ENCODE measurements around the gene AFDN.

DNA sequence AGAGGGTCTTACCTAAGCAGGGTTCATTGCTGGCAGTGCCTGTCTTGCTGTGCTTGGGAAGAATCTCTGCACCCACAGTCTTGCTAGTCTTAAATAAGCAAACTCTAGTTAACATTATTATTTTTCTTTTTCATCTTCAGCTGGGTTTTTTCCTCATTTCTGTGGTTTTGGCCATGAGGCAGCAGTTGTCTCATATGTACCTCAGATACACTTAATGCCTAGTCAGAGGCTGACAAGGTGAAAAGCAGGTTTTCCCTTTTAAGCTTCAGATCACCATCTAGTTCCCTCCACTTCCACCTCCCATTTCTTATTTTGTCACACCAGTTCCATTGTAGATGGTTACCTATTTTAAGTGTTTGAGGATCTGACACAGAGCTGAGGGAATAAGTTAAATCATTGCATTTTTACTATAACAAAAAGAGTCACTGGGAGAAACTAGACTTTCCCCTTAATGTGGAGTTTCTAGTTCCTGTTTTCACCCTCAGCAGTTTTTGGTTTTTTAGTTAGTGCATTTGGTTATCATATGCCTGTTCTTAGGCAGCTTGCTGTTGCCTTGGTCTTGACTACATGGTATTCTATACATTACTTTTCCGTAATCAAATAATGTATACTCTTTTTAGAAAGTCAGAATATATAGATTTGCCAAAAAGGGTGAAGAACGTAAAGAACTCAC is 46.0 kb downstream of the AFDN start:
- TF ChIP-seq, protein P1, sequence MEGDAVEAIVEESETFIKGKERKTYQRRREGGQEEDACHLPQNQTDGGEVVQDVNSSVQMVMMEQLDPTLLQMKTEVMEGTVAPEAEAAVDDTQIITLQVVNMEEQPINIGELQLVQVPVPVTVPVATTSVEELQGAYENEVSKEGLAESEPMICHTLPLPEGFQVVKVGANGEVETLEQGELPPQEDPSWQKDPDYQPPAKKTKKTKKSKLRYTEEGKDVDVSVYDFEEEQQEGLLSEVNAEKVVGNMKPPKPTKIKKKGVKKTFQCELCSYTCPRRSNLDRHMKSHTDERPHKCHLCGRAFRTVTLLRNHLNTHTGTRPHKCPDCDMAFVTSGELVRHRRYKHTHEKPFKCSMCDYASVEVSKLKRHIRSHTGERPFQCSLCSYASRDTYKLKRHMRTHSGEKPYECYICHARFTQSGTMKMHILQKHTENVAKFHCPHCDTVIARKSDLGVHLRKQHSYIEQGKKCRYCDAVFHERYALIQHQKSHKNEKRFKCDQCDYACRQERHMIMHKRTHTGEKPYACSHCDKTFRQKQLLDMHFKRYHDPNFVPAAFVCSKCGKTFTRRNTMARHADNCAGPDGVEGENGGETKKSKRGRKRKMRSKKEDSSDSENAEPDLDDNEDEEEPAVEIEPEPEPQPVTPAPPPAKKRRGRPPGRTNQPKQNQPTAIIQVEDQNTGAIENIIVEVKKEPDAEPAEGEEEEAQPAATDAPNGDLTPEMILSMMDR (IDR thresholded peaks at IDR 0.05; ENCODE audit: insufficient read depth, low read length, poor library complexity, severe bottlenecking): no peak
- TF ChIP-seq EZH2phosphoT487 (conservative IDR thresholded peaks at IDR 0.05; ENCODE audit: low read length): no peak

Measured in SU-DHL-6 (cell line).